ENCODE results near the gene FBLIM1.
A peak's percentile ranks its signal among the peaks of the same experiment; 100 is the strongest.
"Not testable (repeated sequence)": the region's sequence is repeated elsewhere in the genome, so short reads cannot be mapped to it uniquely, and the experiment has no call there.

FBLIM1 gene

DNA sequence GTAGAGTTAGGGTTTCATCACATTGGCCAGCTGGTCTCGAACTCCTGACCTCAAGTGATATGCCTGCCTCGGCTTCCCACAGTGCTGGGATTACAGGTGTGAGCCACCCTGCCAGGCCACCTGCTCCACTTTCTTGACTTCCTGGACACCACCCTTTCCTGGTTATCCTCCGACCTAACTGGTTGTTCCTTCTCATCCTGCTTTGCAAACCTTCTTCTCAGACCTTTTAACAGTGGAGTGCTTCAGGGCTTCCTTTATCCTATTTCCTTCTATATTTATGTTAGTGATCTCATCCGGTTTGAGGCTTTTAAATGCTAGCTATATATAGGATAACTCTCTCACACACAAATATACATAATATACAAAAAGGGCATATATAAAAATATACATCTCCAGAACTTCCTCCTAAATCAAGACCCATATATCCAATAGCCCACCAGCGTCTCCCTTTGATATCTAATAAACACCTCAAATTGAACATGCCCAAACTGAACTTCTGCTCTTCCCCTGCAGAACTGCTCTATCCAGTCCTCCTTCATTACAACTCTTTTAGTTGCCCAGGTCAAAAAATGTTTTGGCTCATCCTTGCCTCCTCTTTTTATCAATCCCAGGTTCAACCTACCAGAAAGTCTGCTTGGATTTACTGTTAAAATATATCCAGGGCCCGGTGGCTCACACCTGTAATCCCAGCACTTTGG is 68.4 kb downstream of the FBLIM1 start:
- Histone ChIP-seq H3K27me3 (ENCODE audit: control insufficient read depth, low read length) (no peaks in the 10 kb centered on the region), H3K4me3 (ENCODE audit: low read length) (no peak overlapping the region)

DNA sequence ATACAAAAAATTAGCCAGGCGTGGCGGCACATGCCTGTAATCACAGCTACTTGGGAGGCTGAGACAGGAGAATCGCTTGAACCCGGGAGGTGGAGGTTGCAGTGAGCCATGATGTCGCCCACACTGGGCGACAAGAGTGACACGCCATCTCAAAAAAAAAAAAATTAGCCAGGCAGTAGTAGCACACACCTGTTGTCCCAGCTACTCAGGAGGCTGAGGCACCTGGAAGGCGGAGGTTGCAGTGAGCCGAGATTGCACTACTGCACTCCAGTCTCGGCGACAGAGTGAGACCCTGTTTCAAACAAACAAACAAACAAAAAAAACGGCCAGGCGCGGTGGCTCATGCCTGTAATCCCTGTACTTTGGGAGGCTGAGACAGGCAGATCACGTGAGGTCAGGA is 69.0 kb downstream of the FBLIM1 start:
- not testable (repeated sequence) for H3K27ac ChIP-seq (ENCODE audit: low read depth, low read length); H3K27me3 ChIP-seq (ENCODE audit: control insufficient read depth, low read length); H3K9me2 ChIP-seq (replicated peaks; ENCODE audit: control insufficient read depth, low read length); H3K36me3 ChIP-seq (ENCODE audit: control insufficient read depth, low read length); H3K4me3 ChIP-seq (ENCODE audit: low read length); H4K20me1 ChIP-seq (ENCODE audit: control insufficient read depth, insufficient read depth, low read depth, low read length); H3K9me3 ChIP-seq (ENCODE audit: control insufficient read depth, insufficient read depth, low read length)
- Histone ChIP-seq H3F3A (ENCODE audit: control insufficient read depth, insufficient read depth) (peaks cover 16% of the 10 kb centered on the region), H3K4me2 (ENCODE audit: low read length) (peak overlapping the region; percentile 57; the same call in 1 of the 2 replicates), H3K79me2 (ENCODE audit: control insufficient read depth, low read length) (peaks cover 14% of the 10 kb centered on the region), H3K4me1 (ENCODE audit: control insufficient read depth, low read length) (peaks cover 63% of the 10 kb centered on the region)

More for the DNA sequence above, 68.4 kb downstream of the FBLIM1 start:
- Histone ChIP-seq H3K9me2 (replicated peaks; ENCODE audit: control insufficient read depth, low read length) (no peaks in the 10 kb centered on the region), H3F3A (ENCODE audit: control insufficient read depth, insufficient read depth) (peaks cover 16% of the 10 kb centered on the region), H3K79me2 (ENCODE audit: control insufficient read depth, low read length) (peaks cover 8% of the 10 kb centered on the region), H4K20me1 (ENCODE audit: control insufficient read depth, insufficient read depth, low read depth, low read length) (no peaks in the 10 kb centered on the region), H3K4me1 (ENCODE audit: control insufficient read depth, low read length) (peaks cover 57% of the 10 kb centered on the region), H3K4me2 (ENCODE audit: low read length) (peak overlapping the region; percentile 57), H3K27ac (ENCODE audit: low read depth, low read length) (no peak overlapping the region), H3K9me3 (ENCODE audit: control insufficient read depth, insufficient read depth, low read length) (no peaks in the 10 kb centered on the region), H3K36me3 (ENCODE audit: control insufficient read depth, low read length) (peaks cover 3% of the 10 kb centered on the region; the same call in 1 of the 2 replicates)
- TF ChIP-seq, protein P1, sequence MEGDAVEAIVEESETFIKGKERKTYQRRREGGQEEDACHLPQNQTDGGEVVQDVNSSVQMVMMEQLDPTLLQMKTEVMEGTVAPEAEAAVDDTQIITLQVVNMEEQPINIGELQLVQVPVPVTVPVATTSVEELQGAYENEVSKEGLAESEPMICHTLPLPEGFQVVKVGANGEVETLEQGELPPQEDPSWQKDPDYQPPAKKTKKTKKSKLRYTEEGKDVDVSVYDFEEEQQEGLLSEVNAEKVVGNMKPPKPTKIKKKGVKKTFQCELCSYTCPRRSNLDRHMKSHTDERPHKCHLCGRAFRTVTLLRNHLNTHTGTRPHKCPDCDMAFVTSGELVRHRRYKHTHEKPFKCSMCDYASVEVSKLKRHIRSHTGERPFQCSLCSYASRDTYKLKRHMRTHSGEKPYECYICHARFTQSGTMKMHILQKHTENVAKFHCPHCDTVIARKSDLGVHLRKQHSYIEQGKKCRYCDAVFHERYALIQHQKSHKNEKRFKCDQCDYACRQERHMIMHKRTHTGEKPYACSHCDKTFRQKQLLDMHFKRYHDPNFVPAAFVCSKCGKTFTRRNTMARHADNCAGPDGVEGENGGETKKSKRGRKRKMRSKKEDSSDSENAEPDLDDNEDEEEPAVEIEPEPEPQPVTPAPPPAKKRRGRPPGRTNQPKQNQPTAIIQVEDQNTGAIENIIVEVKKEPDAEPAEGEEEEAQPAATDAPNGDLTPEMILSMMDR (IDR thresholded peaks at IDR 0.05; ENCODE audit: low read depth, low read length, poor library complexity, severe bottlenecking): no peak

DNA sequence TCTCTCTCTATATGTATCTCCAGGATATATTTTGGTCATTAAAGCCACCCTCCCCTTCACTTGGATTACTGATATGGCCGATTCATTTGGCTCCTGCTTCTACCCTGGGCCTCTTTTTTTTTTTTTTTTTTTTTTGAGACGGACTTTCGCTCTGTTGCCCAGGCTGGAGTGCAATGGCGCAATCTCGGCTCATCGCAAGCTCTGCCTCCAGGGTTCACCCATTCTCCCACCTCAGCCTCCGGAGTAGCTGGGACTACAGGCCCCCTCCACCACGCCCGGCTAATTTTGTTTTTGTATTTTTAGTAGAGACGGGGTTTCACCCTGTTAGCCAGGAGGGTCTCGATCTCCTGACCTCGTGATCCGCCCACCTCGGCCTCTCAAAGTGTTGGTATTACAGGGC is 70.3 kb downstream of the FBLIM1 start:
- H3K27ac ChIP-seq (ENCODE audit: low read depth, low read length); H3K9me2 ChIP-seq (replicated peaks; ENCODE audit: control insufficient read depth, low read length); H3K27me3 ChIP-seq (ENCODE audit: control insufficient read depth, low read length); H3K4me3 ChIP-seq (ENCODE audit: low read length); H3K9me3 ChIP-seq (ENCODE audit: control insufficient read depth, insufficient read depth, low read length); H3K4me2 ChIP-seq (ENCODE audit: low read length); H3K36me3 ChIP-seq (ENCODE audit: control insufficient read depth, low read length); H4K20me1 ChIP-seq (ENCODE audit: control insufficient read depth, insufficient read depth, low read depth, low read length): not testable (repeated sequence)
- H3K79me2 ChIP-seq (ENCODE audit: control insufficient read depth, low read length): peaks cover 28% of the 10 kb centered on the region
- peaks cover 19% of the 10 kb centered on the region for H3F3A ChIP-seq (ENCODE audit: control insufficient read depth, insufficient read depth)
- peaks cover 65% of the 10 kb centered on the region for H3K4me1 ChIP-seq (ENCODE audit: control insufficient read depth, low read length)

DNA sequence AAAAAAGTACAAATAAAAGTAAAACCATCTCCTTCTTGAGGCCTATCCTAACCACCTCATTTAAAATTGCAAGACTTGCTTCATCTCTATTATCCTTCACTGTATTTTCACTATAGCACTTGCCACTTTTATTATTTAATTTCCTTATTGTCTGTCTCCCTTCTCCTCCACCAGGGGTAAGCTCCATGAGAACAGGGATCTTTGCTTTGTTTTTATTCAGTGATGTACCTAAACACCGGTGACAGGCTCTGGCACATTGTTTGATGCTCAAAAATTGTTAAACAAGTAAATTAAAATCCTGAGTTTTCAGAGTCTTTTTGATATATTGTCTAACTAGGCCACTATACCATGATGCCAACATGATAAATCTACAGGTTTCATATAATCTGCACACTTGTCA is 71.7 kb downstream of the FBLIM1 start:
- no peak for TF ChIP-seq EZH2phosphoT487 (IDR thresholded peaks at IDR 0.05; ENCODE audit: borderline replicate concordance, low read length)
- TF ChIP-seq, protein P1 (IDR thresholded peaks at IDR 0.05; ENCODE audit: low read depth, low read length, poor library complexity, severe bottlenecking): no peak
- H3K36me3 ChIP-seq (ENCODE audit: control insufficient read depth, low read length): peaks cover 6% of the 10 kb centered on the region
- peak overlapping the region; percentile 38 for H3K4me3 ChIP-seq (ENCODE audit: low read length)
- H3F3A ChIP-seq (ENCODE audit: control insufficient read depth, insufficient read depth): peaks cover 27% of the 10 kb centered on the region
- H4K20me1 ChIP-seq (ENCODE audit: control insufficient read depth, insufficient read depth, low read depth, low read length): no peaks in the 10 kb centered on the region
- H3K27ac ChIP-seq (ENCODE audit: low read depth, low read length): peak overlapping the region; percentile 20; the same call in 1 of the 2 replicates
- peaks cover 33% of the 10 kb centered on the region for H3K79me2 ChIP-seq (ENCODE audit: control insufficient read depth, low read length)
- H3K9me3 ChIP-seq (ENCODE audit: control insufficient read depth, insufficient read depth, low read length): no peaks in the 10 kb centered on the region
- H3K4me2 ChIP-seq (ENCODE audit: low read length): peak overlapping the region; percentile 72
- H3K4me1 ChIP-seq (ENCODE audit: control insufficient read depth, low read length): peaks cover 66% of the 10 kb centered on the region
- no peaks in the 10 kb centered on the region for H3K27me3 ChIP-seq (ENCODE audit: control insufficient read depth, low read length)
- H3K9me2 ChIP-seq (replicated peaks; ENCODE audit: control insufficient read depth, low read length): no peaks in the 10 kb centered on the region
